SH-SY5Y (cell line): Measurements from ENCODE around the gene FMN2.

ENCODE experiments used
- GATA2 ChIP-seq: IDR thresholded peaks from 2 replicates; pipeline ENCODE4 v1.6.1; 2011; ENCODE audit warnings: mild to moderate bottlenecking, low read depth, low read length
- GATA3 ChIP-seq: IDR thresholded peaks from 2 replicates; pipeline ENCODE4 v1.6.1; 2011; ENCODE audit warnings: low read depth, mild to moderate bottlenecking, low read length, moderate library complexity

DNA sequence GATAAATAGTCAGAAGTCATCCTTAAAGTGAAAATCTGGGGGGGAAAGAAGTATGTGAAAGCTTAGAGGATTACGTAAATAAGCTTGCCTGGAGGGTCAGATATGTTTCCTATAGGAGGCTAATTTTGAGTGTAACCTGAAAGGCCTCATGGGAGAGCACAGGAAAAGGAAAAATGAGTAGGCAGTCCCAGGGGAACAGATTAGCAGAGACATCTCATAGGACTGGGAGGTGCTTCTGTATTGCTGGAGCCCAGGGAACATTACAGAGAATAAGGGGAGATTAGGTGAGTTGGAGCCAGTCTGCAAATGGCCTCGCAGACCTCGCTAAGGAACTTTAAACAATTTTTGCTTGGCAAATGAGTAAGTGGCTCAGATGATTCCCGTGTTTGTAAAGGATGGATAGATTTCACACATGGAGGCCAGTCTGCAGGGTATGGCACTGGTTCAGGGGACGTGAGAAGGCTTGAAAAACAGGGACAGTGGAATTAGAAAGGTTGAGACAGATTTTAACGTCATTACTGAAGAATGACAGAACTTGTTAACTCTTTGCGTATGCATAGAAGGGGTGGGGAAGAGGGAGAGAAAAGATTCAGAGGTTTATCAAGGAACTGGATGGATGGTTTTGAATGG is 371.2 kb downstream of the FMN2 start:
- TF ChIP-seq GATA2 (no peak), GATA3 (no peak)
